HepG2 (cell line): ENCODE results near the gene RINL.

ENCODE experiments used
- CTCF ChIP-seq: sonication (generic); formaldehyde crosslinking; IDR thresholded peaks from 2 replicates; pipeline ENCODE4 v1.5.0; 2020; ENCODE audit warnings: mild to moderate bottlenecking, missing genetic modification reagents, moderate library complexity
- ZNF207 ChIP-seq: fragments of 450-650 bp; IDR thresholded peaks from 2 replicates; pipeline ENCODE4 v1.6.1; 2016; ENCODE audit warnings: antibody characterized with exemption, borderline replicate concordance
- ZNF605 ChIP-seq: sonication (generic); formaldehyde crosslinking; IDR thresholded peaks from 2 replicates; pipeline ENCODE4 v1.8.0; 2022; ENCODE audit warnings: mild to moderate bottlenecking, missing genetic modification reagents

- TF ChIP-seq ZNF605 (CRISPR knock-in tag) (no peak), CTCF (CRISPR knock-in tag) (no peak), ZNF207 (no peak)
Observed at GRCh38 chr19:38869836-38870607, 8.1 kb downstream of the RINL start.
